Measurements from ENCODE around the gene MARCHF2.

- TF ChIP-seq CTCF (IDR thresholded peaks at IDR 0.05; ENCODE audit: low read depth, low read length) = no peak
- no peak for TF ChIP-seq EZH2phosphoT487 (IDR thresholded peaks at IDR 0.05; ENCODE audit: low read depth)
Observed at GRCh38 chr19:8455018-8455417, 41.9 kb downstream of the MARCHF2 start.

Data from OCI-LY3 (cell line).